Amniotic epithelial cell (primary cell): ENCODE results near the gene KLHL22.
A peak's percentile ranks its signal among the peaks of the same experiment; 100 is the strongest.
"Not testable (repeated sequence)": the region's sequence is repeated elsewhere in the genome, so short reads cannot be mapped to it uniquely, and the experiment has no call there.

Source experiments
- DNase-seq: peaks from one replicate; pipeline ENCODE4 v3.0.0-alpha.2; 2010; ENCODE audit warnings: low read depth

KLHL22 gene

DNA sequence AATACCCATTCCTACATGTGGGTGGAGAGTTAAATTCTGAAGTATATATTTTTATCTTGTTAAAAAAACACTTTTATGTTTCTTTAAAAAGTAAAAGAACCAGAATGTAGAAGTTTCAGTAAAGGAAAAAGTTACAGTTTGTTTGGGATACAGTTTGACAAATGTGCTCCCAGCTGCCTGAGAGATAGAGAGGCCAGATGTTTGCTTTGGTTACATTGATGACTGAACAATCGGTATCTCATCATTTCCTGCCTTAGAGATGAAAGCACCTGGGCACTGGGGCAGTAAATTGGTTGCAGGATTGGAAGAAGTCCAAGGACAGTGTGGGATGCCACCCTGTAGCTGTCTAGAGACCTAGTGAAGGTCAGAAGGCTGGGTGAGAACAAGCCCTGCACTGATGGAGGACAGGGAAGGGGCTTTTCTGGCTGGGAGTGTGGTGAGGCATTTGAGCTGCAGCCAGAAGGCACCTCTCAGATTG, 28.4 kb upstream of the KLHL22 start:
- no peak for DNase-seq

DNA sequence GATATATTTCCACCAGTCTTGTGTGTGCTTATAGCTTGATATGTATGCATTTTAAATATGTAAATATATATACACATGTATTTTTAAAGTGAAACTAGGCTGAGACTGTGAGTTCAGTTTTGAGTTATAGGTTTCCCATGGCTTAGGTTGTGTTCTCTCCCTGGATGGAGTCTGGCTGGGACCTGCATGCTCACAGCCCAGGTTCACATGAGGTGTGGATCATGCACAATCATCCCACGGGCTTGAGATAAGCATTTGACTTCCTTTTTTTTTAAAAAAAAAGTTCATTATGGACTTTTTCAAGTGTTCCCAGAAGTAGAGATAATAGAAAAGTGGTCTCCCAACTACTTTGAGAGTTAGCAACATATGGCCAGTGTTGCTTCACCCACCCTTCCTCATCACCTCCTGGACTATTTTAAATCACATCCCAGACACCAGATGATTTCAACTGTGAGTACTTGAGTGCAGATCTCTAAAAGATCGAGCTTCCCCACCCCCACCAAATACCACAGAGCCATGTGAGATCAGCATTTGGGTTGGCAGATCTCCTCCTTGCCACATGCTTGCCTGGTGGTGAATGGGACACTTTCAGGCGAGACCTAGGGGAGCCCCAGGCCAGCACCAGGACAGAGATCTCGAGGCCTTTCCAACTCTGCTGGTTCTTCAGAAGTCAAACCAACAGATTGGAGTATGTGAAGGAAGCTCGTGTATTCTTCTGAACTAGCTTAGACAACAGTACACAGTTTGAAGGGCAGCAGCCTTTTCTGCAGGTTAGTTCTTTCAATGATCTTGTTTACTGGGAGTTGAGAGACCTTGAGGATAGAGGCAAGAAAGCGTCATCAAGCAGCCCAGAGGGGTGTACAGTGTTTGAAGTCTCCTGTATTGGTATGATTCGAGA, 27.7 kb upstream of the KLHL22 start:
- peak; percentile 86 for DNase-seq

DNA sequence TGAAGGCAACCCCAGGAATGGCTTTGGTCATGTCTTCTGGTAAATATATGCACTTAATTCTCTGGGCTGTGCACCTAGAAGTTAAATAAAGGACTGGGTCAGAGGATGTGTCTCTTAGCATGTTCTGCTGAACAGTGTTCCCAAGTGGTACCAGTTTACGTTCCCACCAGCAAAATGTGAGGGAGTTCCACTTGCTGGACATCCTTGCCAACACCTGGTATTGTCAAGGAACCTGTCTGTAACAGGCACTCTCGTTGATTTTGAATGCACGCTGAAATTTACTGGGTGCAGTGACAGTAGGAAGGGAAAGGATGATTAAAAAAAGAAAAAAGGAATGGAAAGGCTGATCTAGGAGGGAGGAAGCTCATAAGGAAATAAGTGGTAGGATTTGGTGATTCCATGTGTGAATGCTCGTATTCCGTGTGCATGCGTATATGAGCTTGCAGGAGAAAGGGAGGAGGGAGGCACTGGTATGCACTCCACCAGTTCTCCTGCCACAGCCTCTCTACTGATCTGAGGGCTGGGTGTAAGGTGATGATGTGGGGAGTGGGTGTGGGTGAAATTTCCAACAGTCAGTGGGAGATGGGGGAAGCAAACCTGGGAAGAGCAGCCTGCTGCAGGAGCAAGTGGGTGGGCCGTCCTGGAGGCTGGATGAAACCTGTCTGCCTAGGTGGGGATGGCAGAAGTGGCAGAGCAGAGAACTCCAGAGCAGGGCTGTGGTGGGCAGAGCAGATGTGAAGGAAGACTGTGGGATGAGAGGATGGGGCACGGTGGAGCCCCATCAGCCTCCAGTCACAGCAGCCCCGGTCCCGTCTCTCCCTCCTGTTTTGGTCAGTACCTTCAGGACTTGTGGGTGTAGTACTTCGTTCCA, 26.8 kb upstream of the KLHL22 start:
- DNase-seq = no peak

DNA sequence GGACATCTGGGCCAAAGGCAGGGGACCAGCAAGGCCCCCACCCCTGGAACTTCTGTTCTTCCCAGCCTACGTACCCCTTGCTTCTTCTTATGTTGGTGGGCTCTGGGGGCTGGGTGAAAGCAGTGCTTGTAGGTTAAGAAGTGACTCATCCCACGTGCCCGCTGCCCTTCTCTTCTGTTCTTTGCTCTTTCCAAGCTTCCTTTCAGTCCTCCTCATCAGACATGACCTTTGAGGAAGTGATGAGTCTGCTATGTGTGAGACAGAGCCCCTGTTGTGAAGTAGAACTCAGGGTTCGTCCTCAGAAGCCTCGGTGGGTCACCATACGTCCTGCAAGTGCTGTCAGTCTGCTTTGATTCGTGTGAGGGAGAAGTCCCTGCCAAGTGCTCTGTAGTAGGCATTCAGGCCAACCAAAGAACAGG, 24.5 kb upstream of the KLHL22 start:
- DNase-seq = peak; percentile 76

DNA sequence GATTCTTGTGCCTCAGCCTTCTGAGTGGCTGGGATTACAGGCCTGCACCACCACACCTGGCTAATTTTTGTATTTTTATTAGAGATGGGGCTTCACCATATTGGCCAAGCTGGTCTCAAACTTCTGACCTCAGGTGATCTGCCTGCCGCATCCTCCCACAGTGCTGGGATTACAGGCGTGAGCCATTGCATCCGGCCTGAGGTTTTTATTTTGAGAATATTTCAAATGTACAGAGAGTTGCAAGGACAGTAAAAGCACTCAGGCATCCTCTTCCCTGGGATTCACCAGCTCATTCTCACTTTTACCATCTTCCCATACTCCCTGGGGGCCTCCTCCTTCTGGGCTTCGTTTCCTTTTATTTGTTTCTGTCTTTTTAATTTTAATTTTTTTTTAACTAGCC, 24.0 kb upstream of the KLHL22 start:
- DNase-seq = no peak

DNA sequence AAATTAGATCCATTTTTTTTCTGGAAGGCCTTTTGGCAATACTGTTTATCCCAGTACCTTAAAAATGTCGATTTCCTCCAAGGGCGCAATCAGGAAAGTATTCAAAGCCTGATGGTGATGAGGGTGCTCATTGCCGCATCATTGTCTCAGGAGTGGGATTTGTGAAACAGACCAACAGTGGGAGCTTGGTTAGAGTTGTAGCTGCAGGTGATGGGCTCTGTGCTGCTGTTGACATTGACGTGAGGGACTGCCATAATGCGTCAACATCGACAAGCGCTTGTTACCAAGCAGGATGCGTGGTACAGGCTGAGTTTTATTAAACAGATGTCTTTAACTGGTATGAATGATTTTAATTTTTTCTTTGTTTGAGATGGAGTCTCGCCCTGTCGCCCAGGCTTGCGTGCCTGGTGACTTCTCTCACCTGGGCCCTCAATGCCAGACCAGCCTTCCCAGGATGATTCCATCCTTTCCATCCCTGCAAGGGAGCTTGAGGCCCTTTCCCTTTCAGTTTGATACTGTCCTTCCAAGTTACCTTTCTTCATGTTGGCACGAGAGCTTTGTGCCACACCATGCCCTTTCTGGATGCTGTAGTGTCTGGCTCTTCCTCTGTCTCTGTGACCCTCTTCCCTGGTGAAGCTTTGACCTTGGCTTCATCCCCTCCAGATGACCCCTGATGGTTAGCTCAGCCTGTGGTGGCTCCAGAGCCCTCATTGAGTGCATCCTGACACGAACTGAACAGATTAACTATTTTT, 22.4 kb upstream of the KLHL22 start:
- no peak for DNase-seq

DNA sequence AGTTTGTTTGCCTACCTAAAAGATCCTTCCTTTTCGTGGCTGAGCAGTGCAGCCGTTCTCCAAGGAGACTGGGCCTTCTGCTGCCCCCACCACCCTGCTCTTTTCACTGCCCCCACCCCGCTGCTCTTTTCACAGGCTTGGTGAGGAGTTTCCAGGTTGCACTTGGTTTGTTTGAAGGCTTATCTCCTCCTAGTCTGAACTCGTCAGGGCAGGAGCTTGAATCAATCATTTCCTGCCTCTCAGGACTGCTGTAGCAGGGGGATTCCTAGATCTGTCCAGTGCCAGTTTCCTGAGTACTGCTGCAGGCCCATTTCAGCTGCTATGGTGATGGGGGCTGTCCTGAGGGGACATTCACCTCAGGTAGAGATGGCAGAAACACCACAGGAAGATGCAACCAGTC, 21.8 kb upstream of the KLHL22 start:
- DNase-seq = no peak

DNA sequence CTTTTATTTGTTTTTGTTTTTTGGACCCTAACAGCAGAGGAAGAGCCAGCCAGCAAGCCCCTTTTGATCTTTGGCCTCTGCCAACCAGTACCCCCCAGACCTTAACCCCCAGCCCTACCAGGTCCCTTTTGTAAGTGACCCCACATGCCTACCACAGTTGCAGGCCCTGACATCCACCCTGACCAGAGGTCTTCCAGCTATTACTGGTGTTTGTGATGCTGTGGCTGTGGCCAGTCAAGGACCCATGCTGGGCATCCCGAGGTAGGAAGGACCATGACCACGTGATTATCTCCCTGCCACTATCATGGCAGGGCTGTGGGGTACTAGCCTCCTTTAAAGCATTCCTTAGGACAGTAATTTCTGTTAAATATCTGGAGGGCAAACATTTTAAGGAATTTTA, 20.8 kb upstream of the KLHL22 start:
- no peak for DNase-seq

DNA sequence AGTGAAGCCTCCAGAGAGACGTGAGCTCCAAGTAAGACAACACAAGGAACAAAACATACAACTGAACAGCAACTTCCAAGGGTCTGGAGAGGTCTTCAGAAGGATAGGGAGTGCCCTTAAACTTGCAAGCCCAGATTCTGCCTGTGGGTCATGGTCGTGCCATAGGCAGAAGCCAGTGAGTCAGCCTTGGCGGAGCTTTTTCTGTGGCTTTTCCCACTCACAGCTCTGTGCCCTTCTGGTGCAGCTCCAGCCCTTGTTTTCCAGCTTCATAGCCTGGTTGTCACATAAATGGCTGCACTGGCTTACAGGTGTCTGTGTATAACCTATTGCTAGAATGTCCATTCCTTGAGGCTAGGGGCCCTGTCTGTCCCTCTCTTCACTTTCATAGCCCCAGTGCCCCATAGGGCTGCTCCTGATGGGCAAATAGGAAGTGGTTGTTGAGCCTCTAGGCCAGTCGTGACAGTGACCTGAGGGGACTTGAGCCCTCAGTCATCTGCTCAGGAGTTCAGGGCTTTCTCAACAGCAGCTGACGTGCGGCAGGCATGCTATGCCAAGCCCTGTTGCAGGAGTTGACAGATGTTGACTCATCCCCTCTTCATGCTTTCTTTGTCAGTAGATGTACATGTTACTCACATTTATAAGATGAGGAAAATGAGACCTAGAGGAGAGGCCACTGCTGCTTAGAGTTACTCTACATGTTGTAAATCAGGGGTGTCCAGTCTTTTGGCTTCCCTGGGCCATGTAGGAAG, 19.2 kb upstream of the KLHL22 start:
- DNase-seq = peak; percentile 92

DNA sequence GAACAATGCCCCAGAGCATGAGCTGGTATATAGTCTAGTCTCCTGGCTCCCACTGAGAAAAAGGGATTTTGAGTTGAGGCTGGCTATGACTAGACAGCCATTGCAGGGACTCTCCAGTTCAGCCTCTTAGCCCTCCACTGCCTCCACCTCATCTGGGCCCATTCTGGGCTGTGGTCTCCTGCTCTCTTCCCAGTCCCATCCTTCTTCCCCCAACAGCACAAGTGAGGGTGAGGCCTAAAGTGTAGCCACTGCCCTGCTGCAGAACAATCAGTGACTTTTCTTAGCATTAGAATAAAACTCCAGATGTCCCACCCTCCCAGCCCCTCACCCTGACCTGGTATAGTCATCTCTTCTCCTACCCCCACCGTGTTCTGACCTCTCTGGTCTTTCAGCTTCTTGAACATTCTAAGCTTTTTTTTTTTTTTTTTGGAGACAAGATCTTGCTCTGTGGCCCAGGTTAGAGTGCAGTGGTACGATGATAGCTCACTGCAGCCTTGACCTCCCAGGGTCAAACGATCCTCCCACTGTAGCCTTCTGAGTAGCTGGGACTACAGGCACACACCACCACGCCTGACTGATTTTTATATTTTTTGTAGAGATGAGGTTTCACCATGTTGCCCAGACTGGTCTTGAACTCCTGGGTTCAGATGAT, 16.1 kb upstream of the KLHL22 start:
- no peak for DNase-seq

DNA sequence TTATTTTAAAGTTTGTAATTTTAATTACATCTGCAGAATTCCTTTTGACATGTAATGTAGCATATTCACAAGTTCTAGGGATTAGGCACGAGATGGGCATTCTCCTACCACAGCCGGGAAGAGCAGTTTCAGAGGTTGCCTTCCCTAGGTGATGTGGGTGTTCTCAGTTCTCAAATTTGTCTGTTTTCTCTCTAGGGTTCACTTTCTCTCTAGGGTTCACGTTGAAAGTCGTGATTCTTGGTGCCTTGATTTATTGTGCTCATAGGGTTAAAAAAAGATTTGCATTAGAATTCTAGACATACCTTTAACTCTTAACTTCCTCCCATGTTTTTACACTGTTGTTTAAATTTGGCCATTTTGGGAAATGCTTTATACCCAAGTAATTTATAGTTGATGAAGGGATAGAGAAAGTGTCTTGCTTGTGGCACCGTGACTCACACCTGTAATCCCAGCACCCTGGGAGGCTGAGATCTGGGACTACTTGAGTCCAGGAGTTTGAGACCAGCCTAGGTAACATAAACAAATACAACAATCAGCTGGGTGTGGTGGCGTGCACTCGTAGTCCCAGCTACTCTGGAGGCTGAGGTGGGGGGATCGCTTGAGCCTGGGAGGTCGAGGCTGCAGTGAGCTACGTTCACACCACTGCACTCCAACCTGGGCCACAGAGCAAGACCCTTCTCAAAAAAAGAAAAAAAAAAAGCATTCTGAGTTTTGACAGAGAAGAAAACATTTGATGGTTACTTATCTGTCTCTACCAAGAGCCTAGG, 15.4 kb upstream of the KLHL22 start:
- DNase-seq = no peak

DNA sequence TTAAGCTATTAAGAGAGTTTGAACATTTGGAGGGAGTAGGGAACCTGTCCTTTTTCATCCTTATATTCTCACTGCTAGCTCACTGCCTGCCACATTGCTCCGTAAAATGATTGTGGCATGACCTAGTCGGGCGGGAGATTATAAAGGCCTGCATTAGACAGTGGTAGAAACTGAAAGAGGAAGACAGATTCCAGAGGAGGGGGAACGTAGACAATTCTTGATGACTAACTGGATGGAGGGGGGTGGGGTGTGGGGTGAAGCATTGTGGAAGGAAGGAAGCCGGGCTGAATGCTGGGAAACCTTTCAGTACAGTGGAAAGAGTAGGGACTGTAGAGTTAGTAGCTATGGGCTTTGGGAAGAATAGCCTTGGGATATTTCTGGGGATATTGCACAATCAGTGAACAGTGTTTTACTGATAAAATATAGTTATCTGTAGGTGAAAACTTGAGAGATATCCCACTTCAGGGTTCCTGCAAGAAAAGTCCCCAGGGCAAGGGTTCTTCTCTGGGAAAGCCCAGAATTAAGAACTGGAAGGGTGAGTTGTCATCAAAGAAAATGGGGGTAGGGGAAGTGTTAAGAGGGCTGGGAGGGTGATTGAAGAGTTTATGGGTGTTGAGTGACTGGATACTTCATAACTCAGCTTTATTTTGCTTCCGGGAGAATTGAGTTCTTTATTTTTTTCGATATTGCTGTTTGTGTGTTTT, 13.9 kb upstream of the KLHL22 start:
- peak; percentile 98 for DNase-seq

DNA sequence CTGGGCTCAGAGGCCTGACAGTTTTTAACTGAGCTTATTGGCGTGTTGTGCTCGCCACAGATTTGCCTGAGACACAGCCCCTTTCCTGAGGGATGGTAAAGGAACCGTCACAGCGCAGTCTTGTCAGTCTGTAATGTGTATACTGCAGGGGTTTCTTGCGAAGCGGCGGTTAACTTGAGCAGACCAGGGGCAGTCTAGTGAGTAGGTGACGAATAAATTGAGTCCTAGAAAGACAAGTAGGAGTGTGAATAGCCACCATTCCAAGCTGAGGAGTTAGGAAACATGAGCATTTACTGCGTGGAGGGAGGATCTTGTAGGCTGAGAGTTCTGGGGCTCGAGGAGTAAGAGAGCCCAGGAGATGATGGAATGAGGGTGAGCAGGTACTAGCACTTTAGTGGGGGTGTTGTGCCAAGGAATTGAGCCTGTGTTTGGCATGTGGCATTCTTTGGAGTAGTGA, 13.2 kb upstream of the KLHL22 start:
- no peak for DNase-seq

DNA sequence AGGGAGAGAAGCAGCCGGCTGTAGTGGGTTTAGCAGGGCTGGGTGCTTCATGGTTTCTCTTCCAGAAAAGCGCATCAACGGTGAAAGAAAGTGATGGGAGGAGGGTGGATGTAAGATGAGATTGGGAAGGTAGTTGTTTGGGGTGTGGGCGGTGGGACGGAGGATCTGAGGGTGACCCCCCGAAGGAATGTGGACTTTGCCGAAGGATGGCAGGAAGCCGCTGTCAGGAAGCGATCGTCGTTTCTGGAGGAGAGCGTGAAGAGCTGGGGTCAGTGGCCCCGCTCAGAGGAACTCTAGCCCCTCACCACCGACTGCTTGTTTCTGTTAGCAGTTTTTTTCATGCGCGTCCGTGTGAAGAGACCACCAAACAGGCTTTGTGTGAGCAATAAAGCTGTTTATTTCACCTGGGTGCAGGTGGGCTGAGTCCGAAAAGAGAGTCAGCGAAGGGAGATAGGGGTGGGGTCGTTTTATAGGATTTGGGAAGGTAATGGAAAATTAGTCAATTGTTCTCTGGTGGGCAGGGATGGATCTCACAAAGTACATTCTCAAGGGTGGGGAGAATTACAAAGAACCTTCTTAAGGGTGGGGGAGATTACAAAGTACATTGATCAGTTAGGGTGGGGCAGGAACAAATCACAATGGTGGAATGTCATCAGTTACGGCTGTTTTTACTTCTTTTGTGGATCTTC, 12.6 kb upstream of the KLHL22 start:
- not testable (repeated sequence) for DNase-seq

DNA sequence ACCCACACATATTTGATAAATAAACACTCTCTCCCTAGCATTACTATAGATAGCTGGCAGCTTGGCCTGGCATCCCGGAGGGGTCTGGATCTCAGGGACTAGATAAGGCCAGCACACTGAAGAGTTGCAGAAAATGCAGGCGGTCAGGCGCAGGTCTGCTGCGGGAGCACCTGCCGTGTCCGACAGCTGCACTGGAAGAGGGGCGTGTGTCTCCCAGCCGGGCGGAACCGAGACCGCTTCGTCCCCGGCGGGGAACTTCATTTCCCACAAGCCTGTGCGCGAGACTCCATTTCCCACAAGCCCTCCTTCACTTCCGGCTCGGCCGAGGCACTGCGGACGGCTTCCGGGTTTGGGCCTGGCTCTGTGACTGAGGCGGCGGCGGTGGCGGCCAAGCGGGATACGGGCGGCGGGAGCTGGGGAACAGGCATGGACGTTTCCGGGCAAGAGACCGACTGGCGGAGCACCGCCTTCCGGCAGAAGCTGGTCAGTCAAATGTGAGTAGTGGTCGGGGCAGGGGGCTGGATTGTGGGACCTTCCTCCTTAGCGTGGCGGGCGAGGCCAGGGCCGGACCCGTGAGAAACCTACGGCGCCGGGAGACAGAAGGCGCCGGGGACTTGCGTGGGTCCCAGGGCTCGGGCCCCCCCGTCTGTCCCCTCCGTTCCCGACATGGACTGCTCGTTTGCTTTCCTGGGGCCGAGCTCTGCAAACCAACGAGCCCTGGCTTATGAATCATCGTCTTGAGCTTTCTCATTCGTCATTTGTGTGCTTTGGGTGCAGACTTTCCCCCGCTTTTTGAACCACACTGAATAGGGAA, 11.9 kb upstream of the KLHL22 start, which contains the start of gene MED15:
TSS of gene MED15 (plus strand) at position 358 of the 814 bp plus-strand sequence. CDS start at position 427, 69 bp downstream.
- DNase-seq = peak; percentile 87

DNA sequence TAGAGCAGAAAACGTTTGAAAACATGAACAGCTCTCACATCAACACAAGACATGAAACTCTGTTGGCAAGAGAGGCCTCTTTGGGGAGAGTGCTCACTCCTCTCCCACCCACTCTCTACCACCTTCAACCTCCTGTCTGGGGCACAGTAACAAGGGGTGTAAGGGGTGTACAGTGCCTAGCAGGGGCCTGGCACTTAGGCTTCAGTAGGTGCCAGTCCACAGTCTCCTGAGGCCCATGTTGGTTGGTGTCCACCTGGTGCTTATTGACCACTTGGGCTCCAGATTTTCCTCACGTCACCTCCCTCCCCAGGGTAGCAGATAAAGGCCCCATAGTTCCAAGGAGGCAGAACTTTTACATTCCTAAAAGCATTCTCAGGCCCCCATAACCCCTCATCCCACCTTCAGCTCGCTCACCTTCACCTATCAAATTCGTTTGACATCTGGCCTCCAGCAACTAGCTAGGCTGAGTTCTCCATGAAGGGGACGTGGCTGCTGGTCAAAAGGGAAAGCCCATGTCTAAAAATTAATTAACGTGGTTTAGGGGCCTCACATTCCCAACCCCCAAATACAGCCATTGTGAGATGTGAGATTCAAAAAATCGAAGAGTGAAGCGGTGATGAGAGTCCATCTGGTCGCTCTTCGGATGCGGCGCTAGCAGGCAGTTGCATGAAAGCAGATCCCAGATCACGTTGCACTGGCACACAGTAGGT, 11.1 kb upstream of the KLHL22 start:
- DNase-seq = no peak

DNA sequence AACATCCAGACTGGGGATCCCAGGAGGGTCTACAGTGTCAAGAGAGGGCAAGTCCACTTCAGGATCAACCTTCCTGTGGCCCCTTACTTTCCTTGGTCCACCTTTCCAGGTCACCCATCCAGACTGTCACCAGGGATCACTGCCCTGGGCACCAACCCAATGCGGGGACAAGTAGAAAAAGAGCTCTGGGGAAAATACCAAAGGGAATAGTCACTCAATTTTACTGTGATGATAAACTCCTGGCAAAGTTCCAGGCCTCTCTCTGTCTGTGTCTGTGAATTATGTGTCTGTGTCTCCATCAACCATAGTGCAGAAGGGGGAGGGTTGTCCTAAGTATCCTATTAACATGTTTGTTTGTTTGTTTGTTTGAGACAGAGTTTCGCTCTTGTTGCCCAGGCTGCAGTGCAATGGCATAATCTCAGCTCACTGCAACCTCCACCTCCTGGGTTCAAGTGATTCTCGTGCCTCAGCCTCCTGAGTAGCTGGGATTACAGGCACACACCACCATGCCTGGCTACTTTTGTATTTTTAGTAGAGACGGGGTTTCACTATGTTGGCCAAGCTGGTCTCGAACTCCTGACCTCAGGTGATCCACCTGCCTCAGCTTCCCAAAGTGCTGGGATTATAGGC, 8.8 kb upstream of the KLHL22 start:
- DNase-seq = peak; percentile 79
